LNCAP (cell line): ENCODE data around the gene FAXDC2.

Experiments
- CTCF ChIP-seq: fragments of 450-650 bp; IDR thresholded peaks from 2 replicates; pipeline ENCODE4 v1.5.1; 2017; ENCODE audit warnings: mild to moderate bottlenecking

The FAXDC2 gene

GRCh38 chr5:154794525-154795234 lies 55.7 kb downstream of the FAXDC2 start:
- TF ChIP-seq CTCF, result no peak

GRCh38 chr5:154793599-154794524 lies 56.5 kb downstream of the FAXDC2 start:
- no peak for TF ChIP-seq CTCF

- TF ChIP-seq CTCF, result no peak
Observed at GRCh38 chr5:154791535-154791934, 58.9 kb downstream of the FAXDC2 start.

GRCh38 chr5:154788212-154788611 lies 62.2 kb downstream of the FAXDC2 start:
- no peak for TF ChIP-seq CTCF

GRCh38 chr5:154786414-154786813 lies 64.0 kb downstream of the FAXDC2 start:
- TF ChIP-seq CTCF, result no peak

- no peak for TF ChIP-seq CTCF
Observed at GRCh38 chr5:154784856-154785255, 65.5 kb downstream of the FAXDC2 start.

- no peak for TF ChIP-seq CTCF
Observed at GRCh38 chr5:154783774-154784460, 66.5 kb downstream of the FAXDC2 start.
